IMR-90 (cell line): Measurements from ENCODE around the gene IL4. TPM values are rescaled to one million over a fixed set of nuclear protein-coding genes. Genes with fewer than 3 reads are reported as not detected.

Experiments used
- ATAC-seq: fragments of 200-7000 bp; cut with Tn5 transposase; 2 replicates; pipeline ENCODE4 v1.9.1; 2020; ENCODE audit warnings: low read depth, mild to moderate bottlenecking, moderate library complexity
- BruUV-seq: library from RNA; stranded (reverse); fragments of 400-500 nt; replicated peaks from 2 replicates; lab custom pipeline; 2021; lab: Mats Ljungman, UMichigan
- CTCF ChIA-PET: fragments of 300-600 bp; formaldehyde crosslinking; extraction: SDS; loops from one replicate; lab custom pipeline; 2021; ENCODE audit warnings: antibody characterized with exemption; lab: Yijun Ruan, JAX
- POLR2A ChIA-PET: fragments of 300-600 bp; sonication (Branson Sonifier 250); formaldehyde crosslinking; loops from one replicate; lab custom pipeline; 2022; ENCODE audit warnings: antibody characterized with exemption; ENCODE audit not compliant: unreplicated experiment; lab: Charles Lee
- DNase-seq: peaks from one replicate; pipeline ENCODE4 v3.0.0; 2013
- H2AFZ ChIP-seq: replicated peaks from 2 replicates; pipeline ENCODE3; 2013; ENCODE audit warnings: low read length, mild to moderate bottlenecking; ENCODE audit not compliant: poor library complexity
- H2AK5ac ChIP-seq: 2 replicates; pipeline ENCODE4 v1.6.1; 2013; ENCODE audit warnings: low read depth, low read length, inconsistent platforms
- H2AK9ac ChIP-seq: replicated peaks from 2 replicates; pipeline ENCODE3; 2013; ENCODE audit warnings: mild to moderate bottlenecking, low read depth, low read length, moderate library complexity; ENCODE audit not compliant: poor library complexity
- H2BK120ac ChIP-seq: 2 replicates; pipeline ENCODE4 v1.6.1; 2013; ENCODE audit warnings: low read depth, low read length, inconsistent platforms
- H2BK15ac ChIP-seq: 3 replicates; pipeline ENCODE4 v1.6.1; 2013; ENCODE audit warnings: low read depth, low read length, inconsistent platforms
- H2BK20ac ChIP-seq: 2 replicates; pipeline ENCODE4 v1.6.1; 2013; ENCODE audit warnings: low read depth, mild to moderate bottlenecking, inconsistent platforms, low read length, moderate library complexity
- H2BK5ac ChIP-seq: 2 replicates; pipeline ENCODE4 v1.6.1; 2013; ENCODE audit warnings: mild to moderate bottlenecking, low read depth, low read length, inconsistent platforms; ENCODE audit not compliant: poor library complexity, severe bottlenecking
- H3K14ac ChIP-seq: replicated peaks from 2 replicates; pipeline ENCODE4 v1.6.1; 2013; ENCODE audit warnings: low read depth, low read length, inconsistent platforms
- H3K18ac ChIP-seq: 2 replicates; pipeline ENCODE4 v1.6.1; 2013; ENCODE audit warnings: low read depth, low read length, control low read depth
- H3K23ac ChIP-seq: 2 replicates; pipeline ENCODE4 v1.6.1; 2013; ENCODE audit warnings: low read depth, low read length, inconsistent platforms
- H3K27ac ChIP-seq: 2 replicates; pipeline ENCODE4 v1.5.1; 2013; ENCODE audit warnings: mild to moderate bottlenecking, control low read depth, low read length; ENCODE audit not compliant: insufficient read depth
- H3K27me3 ChIP-seq: 2 replicates; pipeline ENCODE4 v1.6.1; 2013; ENCODE audit warnings: low read length; ENCODE audit not compliant: control insufficient read depth, insufficient read depth
- H3K36me3 ChIP-seq: 2 replicates; pipeline ENCODE4 v1.6.1; 2013; ENCODE audit warnings: low read length, mixed read lengths; ENCODE audit not compliant: control insufficient read depth, insufficient read depth
- H3K4ac ChIP-seq: 2 replicates; pipeline ENCODE4 v1.6.1; 2013; ENCODE audit warnings: low read depth, low read length, inconsistent platforms
- H3K4me1 ChIP-seq: 2 replicates; pipeline ENCODE4 v1.6.1; 2013; ENCODE audit warnings: low read length, mixed read lengths; ENCODE audit not compliant: control insufficient read depth, insufficient read depth
- H3K4me2 ChIP-seq: 2 replicates; pipeline ENCODE4 v1.6.1; 2013; ENCODE audit warnings: low read depth, mild to moderate bottlenecking, control low read depth, low read length, moderate library complexity
- H3K4me3 ChIP-seq: 2 replicates; pipeline ENCODE4 v1.5.1; 2013; ENCODE audit warnings: low read depth, mild to moderate bottlenecking, control low read depth, low read length, moderate library complexity; ENCODE audit not compliant: insufficient read depth
- H3K56ac ChIP-seq: 2 replicates; pipeline ENCODE4 v1.6.1; 2013; ENCODE audit warnings: low read length, inconsistent platforms; ENCODE audit not compliant: insufficient read depth; ENCODE audit errors: extremely low read depth
- H3K79me1 ChIP-seq, 2 experiments: 2 replicates each; pipeline ENCODE4 v1.6.1; 2013; ENCODE audit warnings: low read length in 2 of 2, inconsistent platforms in 1 of 2, low read depth in 1 of 2
- H3K9ac ChIP-seq: 2 replicates; pipeline ENCODE4 v1.6.1; 2013; ENCODE audit warnings: low read depth, low read length, control low read depth
- H3K9me1 ChIP-seq: 2 replicates; pipeline ENCODE4 v1.6.1; 2013; ENCODE audit warnings: low read length, inconsistent platforms; ENCODE audit not compliant: insufficient read depth
- H3K9me3 ChIP-seq: 2 replicates; pipeline ENCODE4 v1.6.1; 2013; ENCODE audit warnings: low read length; ENCODE audit not compliant: control insufficient read depth, insufficient read depth
- H4K20me1 ChIP-seq: 2 replicates; pipeline ENCODE4 v1.6.1; 2013; ENCODE audit warnings: low read length, inconsistent platforms; ENCODE audit not compliant: insufficient read depth
- H4K5ac ChIP-seq: 2 replicates; pipeline ENCODE4 v1.6.1; 2013; ENCODE audit warnings: mild to moderate bottlenecking, low read depth, low read length, control low read depth
- H4K8ac ChIP-seq, 2 experiments: 2 replicates each; pipeline ENCODE4 v1.6.1; 2013; ENCODE audit warnings: low read depth in 2 of 2, low read length in 2 of 2, control low read depth in 1 of 2, inconsistent platforms in 1 of 2
- H4K91ac ChIP-seq: 2 replicates; pipeline ENCODE4 v1.6.1; 2013; ENCODE audit warnings: low read depth, low read length, inconsistent platforms; ENCODE audit not compliant: insufficient read depth
- BHLHE40 ChIP-seq: fragments of 150-350 bp; IDR thresholded peaks from 2 replicates; pipeline ENCODE4 v1.6.1; 2016; ENCODE audit warnings: mild to moderate bottlenecking, low read depth, low read length
- CEBPB ChIP-seq: IDR thresholded peaks from 2 replicates; pipeline ENCODE4 v1.6.1; 2012; ENCODE audit warnings: low read depth, low read length, improper control_type of control experiment
- CHD1 ChIP-seq: IDR thresholded peaks from 2 replicates; pipeline ENCODE4 v1.6.1; 2012; ENCODE audit warnings: low read depth, low read length, improper control_type of control experiment
- CTCF ChIP-seq: conservative IDR thresholded peaks from 2 replicates; pipeline ENCODE4 v1.5.1; 2012; ENCODE audit warnings: mild to moderate bottlenecking, low read depth, low read length, improper control_type of control experiment
- ELK1 ChIP-seq: fragments of 150-350 bp; IDR thresholded peaks from 2 replicates; pipeline ENCODE4 v1.6.1; 2016; ENCODE audit warnings: low read depth, mild to moderate bottlenecking, low read length, moderate library complexity, borderline replicate concordance
- FOS ChIP-seq: fragments of 150-350 bp; IDR thresholded peaks from 2 replicates; pipeline ENCODE4 v1.6.1; 2016; ENCODE audit warnings: low read depth, low read length
- MAFK ChIP-seq: IDR thresholded peaks from 2 replicates; pipeline ENCODE4 v1.6.1; 2012; ENCODE audit warnings: low read depth, low read length, improper control_type of control experiment
- MAZ ChIP-seq: IDR thresholded peaks from 2 replicates; pipeline ENCODE4 v1.6.1; 2012; ENCODE audit warnings: low read depth, mild to moderate bottlenecking, low read length, improper control_type of control experiment, moderate library complexity, borderline replicate concordance
- MXI1 ChIP-seq: IDR thresholded peaks from 2 replicates; pipeline ENCODE4 v1.6.1; 2012; ENCODE audit warnings: low read depth, mild to moderate bottlenecking, low read length, moderate library complexity, borderline replicate concordance
- NFE2L2 ChIP-seq: fragments of 150-350 bp; IDR thresholded peaks from 2 replicates; pipeline ENCODE4 v1.6.1; 2016; ENCODE audit warnings: low read depth, mild to moderate bottlenecking, low read length
- POLR2A ChIP-seq: IDR thresholded peaks from 2 replicates; pipeline ENCODE4 v1.6.1; 2012; ENCODE audit warnings: mild to moderate bottlenecking, low read depth, low read length
- RAD21 ChIP-seq: IDR thresholded peaks from 2 replicates; pipeline ENCODE4 v1.6.1; 2012; ENCODE audit warnings: low read length, improper control_type of control experiment
- RCOR1 ChIP-seq: IDR thresholded peaks from 2 replicates; pipeline ENCODE4 v1.6.1; 2012; ENCODE audit warnings: mild to moderate bottlenecking, low read length, improper control_type of control experiment; ENCODE audit not compliant: insufficient replicate concordance
- RFX5 ChIP-seq: IDR thresholded peaks from 2 replicates; pipeline ENCODE4 v1.8.0; 2012; ENCODE audit warnings: low read depth, mild to moderate bottlenecking, low read length, moderate library complexity
- SMC3 ChIP-seq: fragments of 150-350 bp; IDR thresholded peaks from 2 replicates; pipeline ENCODE4 v1.6.1; 2016; ENCODE audit warnings: low read depth, mild to moderate bottlenecking, antibody characterized with exemption, low read length, moderate library complexity
- USF2 ChIP-seq: fragments of 150-350 bp; IDR thresholded peaks from 2 replicates; pipeline ENCODE4 v1.6.1; 2017; ENCODE audit warnings: mild to moderate bottlenecking, antibody characterized with exemption, low read length, low read depth
- WGBS, 2 experiments: methylation state at CpG; one replicate each; pipeline versions ENCODE4 v1.1.5 to v1.1.7; 2013; ENCODE audit warnings: missing lambda C conversion rate in 2 of 2; ENCODE audit not compliant: insufficient read length in 1 of 2; ENCODE audit errors: extremely low coverage in 2 of 2; 5-methylcytosine and 5-hydroxymethylcytosine counted together
- dilution Hi-C: fragments of 300-500 bp; cut with HindIII; formaldehyde crosslinking; loops from one replicate; pipeline ENCODE4 v1.14.3; 2018; ENCODE audit warnings: low sequenced_read_pairs; ENCODE audit not compliant: unreplicated experiment
- in situ Hi-C: fragments of 300-500 bp; cut with MboI; formaldehyde crosslinking; loops from 3 replicates; pipeline ENCODE4 v1.14.3; 2019; ENCODE audit warnings: low sequenced_read_pairs, inconsistent platforms, mixed read lengths
- intact Hi-C: fragments of 100-400 bp; cut with micrococcal nuclease; formaldehyde crosslinking; loops from 2 replicates; pipeline ENCODE4 v1.10.0; 2022
- polyA plus RNA-seq, 3 experiments: library from polyadenylated mRNA; depleted of rRNA; stranded (reverse); fragments of >200 nt; gene quantifications; 2 replicates each; pipeline ENCODE4 v1.2.3, GENCODE V29; 2012; ENCODE audit warnings: low replicate concordance in 1 of 3
- total RNA-seq: library from RNA; depleted of rRNA; stranded (reverse); fragments of >200 nt; gene quantifications from 2 replicates; pipeline ENCODE4 v1.2.3, GENCODE V29; 2012

Gene IL4
- total and polyA plus RNA-seq, 2 of the 4 experiments (the other 2 are of a cell fraction), result not detected

GRCh38 chr5:132681476-132681831 lies 7.7 kb downstream of the IL4 start:
- Histone ChIP-seq H3K27me3 (no peaks in the 10 kb centered on the region), H3K79me1 (no peaks in the 10 kb centered on the region), H2BK120ac (no peak overlapping the region), H2AFZ (no peak overlapping the region), H3K23ac (no peak overlapping the region), H3K4me3 (no peak overlapping the region), H3K4ac (no peak overlapping the region), H2AK9ac (no peak overlapping the region), H3K9ac (no peak overlapping the region), H2BK5ac (no peak overlapping the region), H3K56ac (no peak overlapping the region; the same call in 1 of the 2 replicates), H4K91ac (no peak overlapping the region), H3K27ac (no peak overlapping the region), H3K9me1 (peaks cover 15% of the 10 kb centered on the region), H3K9me3 (no peaks in the 10 kb centered on the region), H3K18ac (no peak overlapping the region), H2BK20ac (no peak overlapping the region), H3K36me3 (no peaks in the 10 kb centered on the region), H4K5ac (no peak overlapping the region), H4K8ac (no peak overlapping the region), H4K20me1 (no peaks in the 10 kb centered on the region), H2BK15ac (no peak overlapping the region), H3K4me2 (no peak overlapping the region), H2AK5ac (no peak overlapping the region), H3K14ac (no peak overlapping the region), H3K4me1 (peaks cover 6% of the 10 kb centered on the region)
- BruUV-seq, result no TSS peak
- intact Hi-C loops, result no loop called here
- DNase-seq (no peak), ATAC-seq (no peak)
- no peak for TF ChIP-seq NFE2L2
- no peak for TF ChIP-seq MXI1
- no peak for TF ChIP-seq CHD1
- no peak for TF ChIP-seq BHLHE40
- TF ChIP-seq ELK1, result no peak
- TF ChIP-seq RFX5, result no peak
- no peak for TF ChIP-seq POLR2A
- no peak for TF ChIP-seq USF2
- no peak for TF ChIP-seq RAD21
- no peak for TF ChIP-seq RCOR1
- no peak for TF ChIP-seq FOS
- no peak for TF ChIP-seq CEBPB
- TF ChIP-seq MAFK, result no peak
- TF ChIP-seq SMC3, result no peak
- no peak for TF ChIP-seq CTCF
- no peak for TF ChIP-seq MAZ
- ChIA-PET POLR2A (no interaction called here), CTCF (no interaction called here)
- in situ Hi-C loops, result no loop called here
- dilution Hi-C loops, result no loop called here
- 100% methylated on average over 1 of the region's 2 CpGs; no CpG with 5 or more reads in 1 of the 2 experiments for WGBS, 2 experiments
